K562 (cell line): ENCODE data around the gene BOD1L1. TPM values are rescaled to one million over a fixed set of nuclear protein-coding genes. Genes with fewer than 3 reads are reported as not detected.

ENCODE experiments used
- BACH1 ChIP-seq: fragments of 200-800 bp; sonication (Bioruptor generic); IDR thresholded peaks from 2 replicates; pipeline ENCODE4 v1.6.1; 2016; ENCODE audit warnings: missing genetic modification characterization, missing compliant biosample characterization
- CREB1 ChIP-seq, 2 experiments: sonication (generic) in 1 of 2; formaldehyde crosslinking in 1 of 2; IDR thresholded peaks; 2 replicates each; pipeline versions ENCODE4 v1.6.1 to v1.8.0; 2012 to 2022; ENCODE audit warnings: inconsistent platforms in 1 of 2, mild to moderate bottlenecking in 1 of 2, missing genetic modification reagents in 1 of 2, moderate library complexity in 1 of 2
- E2F5 ChIP-seq: sonication (generic); formaldehyde crosslinking; IDR thresholded peaks from 2 replicates; pipeline ENCODE4 v1.8.0; 2022; ENCODE audit warnings: mild to moderate bottlenecking, missing genetic modification reagents
- GATAD2A ChIP-seq: fragments of 450-650 bp; IDR thresholded peaks from 2 replicates; pipeline ENCODE4 v1.6.1; 2017
- IRF2 ChIP-seq: sonication (generic); formaldehyde crosslinking; IDR thresholded peaks from 2 replicates; pipeline ENCODE4 v1.8.1; 2022; ENCODE audit warnings: mild to moderate bottlenecking, missing genetic modification reagents
- NR1H2 ChIP-seq: sonication (generic); formaldehyde crosslinking; IDR thresholded peaks from 2 replicates; pipeline ENCODE4 v1.4.0; 2020; ENCODE audit warnings: mild to moderate bottlenecking, missing genetic modification reagents
- PTTG1 ChIP-seq: fragments of 450-650 bp; IDR thresholded peaks from 2 replicates; pipeline ENCODE4 v1.6.1; 2016; ENCODE audit warnings: low read depth, mild to moderate bottlenecking, missing genetic modification characterization, missing compliant biosample characterization
- RBM15 ChIP-seq: fragments of 200-400 bp; formaldehyde crosslinking; IDR thresholded peaks from 2 replicates; pipeline ENCODE4 v1.6.1; 2018; ENCODE audit warnings: mild to moderate bottlenecking, low read length, moderate library complexity; ENCODE audit not compliant: insufficient read depth
- ZBTB2 ChIP-seq: fragments of 450-650 bp; IDR thresholded peaks from 2 replicates; pipeline ENCODE4 v1.6.1; 2016; ENCODE audit warnings: antibody characterized with exemption
- ZBTB5 ChIP-seq: fragments of 450-650 bp; IDR thresholded peaks from 2 replicates; pipeline ENCODE4 v1.6.1; 2017; ENCODE audit warnings: antibody characterized with exemption
- ZEB2 ChIP-seq: fragments of 450-650 bp; IDR thresholded peaks from 2 replicates; pipeline ENCODE4 v1.6.1; 2016
- ZNF507 ChIP-seq: conservative IDR thresholded peaks from 2 replicates; pipeline ENCODE4 v1.6.1; 2017; ENCODE audit warnings: missing genetic modification characterization, missing compliant biosample characterization
- ZNF655 ChIP-seq: fragments of 250-450 bp; sonication (Bioruptor Pico); IDR thresholded peaks from 2 replicates; pipeline ENCODE4 v1.5.0; 2021
- ZNF707 ChIP-seq: fragments of 250-450 bp; sonication (Bioruptor Pico); conservative IDR thresholded peaks from 2 replicates; pipeline ENCODE4 v1.8.0; 2022; ENCODE audit warnings: inconsistent platforms, mild to moderate bottlenecking, moderate library complexity
- polyA plus RNA-seq, 8 experiments: library from polyadenylated mRNA; depleted of rRNA in 4 of 8; stranded (reverse) in 5 of 8; unstranded in 3 of 8; fragments of >200 nt; fragmentation: Nextera tagmentation in 2 of 8; fragmentation: Illumina TruSeq in 1 of 8; extraction: Ambion mirVana in 2 of 8; extraction: Trizol in 1 of 8; gene quantifications; 2 replicates each; pipeline versions ENCODE4 v1.2.1 to v1.2.3, GENCODE V29; 2011 to 2014; ENCODE audit warnings: inconsistent platforms in 1 of 8, missing spikeins in 1 of 8
- total RNA-seq, 7 experiments: library from RNA; depleted of rRNA in 6 of 7; stranded (reverse); fragments of >200 nt in 6 of 7; fragmentation: Illumina TruSeq in 2 of 7; extraction: Trizol in 2 of 7; gene quantifications; 2 replicates each; pipeline versions ENCODE4 v1.2.1 to v1.2.3, GENCODE V29; 2011 to 2021; ENCODE audit warnings: low replicate concordance in 1 of 7
- TF ChIP-seq, protein P1 (sequence below): fragments of 200-800 bp; sonication (Bioruptor generic); IDR thresholded peaks from 2 replicates; pipeline ENCODE4 v1.6.1; 2017; ENCODE audit warnings: missing genetic modification characterization, missing compliant biosample characterization
- TF ChIP-seq, protein P2 (sequence below): fragments of 250-450 bp; sonication (Bioruptor Pico); IDR thresholded peaks from 2 replicates; pipeline ENCODE4 v1.8.0; 2022; ENCODE audit warnings: inconsistent platforms, mild to moderate bottlenecking, moderate library complexity, borderline replicate concordance
- TF ChIP-seq, protein P3 (sequence below), 3 experiments: fragments of 200-800 bp in 1 of 3; sonication (Bioruptor generic) in 1 of 3; sonication (generic) in 1 of 3; formaldehyde crosslinking in 1 of 3; IDR thresholded peaks; 2 replicates each; pipeline versions ENCODE4 v1.6.1 to v1.8.0; 2016 to 2022; ENCODE audit warnings: mild to moderate bottlenecking in 2 of 3, missing compliant biosample characterization in 2 of 3, missing genetic modification characterization in 2 of 3, missing genetic modification reagents in 1 of 3

BOD1L1 gene
- total and polyA plus RNA-seq, 9 of the 15 experiments (the other 6 are each of a cell fraction or from before 2014, with no cell fraction given), result 4.8 to 23.2 (median 17.7) TPM

- TF ChIP-seq, protein P1, sequence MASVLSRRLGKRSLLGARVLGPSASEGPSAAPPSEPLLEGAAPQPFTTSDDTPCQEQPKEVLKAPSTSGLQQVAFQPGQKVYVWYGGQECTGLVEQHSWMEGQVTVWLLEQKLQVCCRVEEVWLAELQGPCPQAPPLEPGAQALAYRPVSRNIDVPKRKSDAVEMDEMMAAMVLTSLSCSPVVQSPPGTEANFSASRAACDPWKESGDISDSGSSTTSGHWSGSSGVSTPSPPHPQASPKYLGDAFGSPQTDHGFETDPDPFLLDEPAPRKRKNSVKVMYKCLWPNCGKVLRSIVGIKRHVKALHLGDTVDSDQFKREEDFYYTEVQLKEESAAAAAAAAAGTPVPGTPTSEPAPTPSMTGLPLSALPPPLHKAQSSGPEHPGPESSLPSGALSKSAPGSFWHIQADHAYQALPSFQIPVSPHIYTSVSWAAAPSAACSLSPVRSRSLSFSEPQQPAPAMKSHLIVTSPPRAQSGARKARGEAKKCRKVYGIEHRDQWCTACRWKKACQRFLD, result no peak
- TF ChIP-seq IRF2 (CRISPR knock-in tag), result no peak
- TF ChIP-seq, protein P2, sequence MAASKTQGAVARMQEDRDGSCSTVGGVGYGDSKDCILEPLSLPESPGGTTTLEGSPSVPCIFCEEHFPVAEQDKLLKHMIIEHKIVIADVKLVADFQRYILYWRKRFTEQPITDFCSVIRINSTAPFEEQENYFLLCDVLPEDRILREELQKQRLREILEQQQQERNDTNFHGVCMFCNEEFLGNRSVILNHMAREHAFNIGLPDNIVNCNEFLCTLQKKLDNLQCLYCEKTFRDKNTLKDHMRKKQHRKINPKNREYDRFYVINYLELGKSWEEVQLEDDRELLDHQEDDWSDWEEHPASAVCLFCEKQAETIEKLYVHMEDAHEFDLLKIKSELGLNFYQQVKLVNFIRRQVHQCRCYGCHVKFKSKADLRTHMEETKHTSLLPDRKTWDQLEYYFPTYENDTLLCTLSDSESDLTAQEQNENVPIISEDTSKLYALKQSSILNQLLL, result no peak
- TF ChIP-seq RBM15, result no peak
- TF ChIP-seq GATAD2A, result 0 out of 2 replicates have a peak, but pooled peaks have one; percentile 44
- TF ChIP-seq ZNF655 (CRISPR knock-in tag), result no peak
- TF ChIP-seq, protein P3, sequence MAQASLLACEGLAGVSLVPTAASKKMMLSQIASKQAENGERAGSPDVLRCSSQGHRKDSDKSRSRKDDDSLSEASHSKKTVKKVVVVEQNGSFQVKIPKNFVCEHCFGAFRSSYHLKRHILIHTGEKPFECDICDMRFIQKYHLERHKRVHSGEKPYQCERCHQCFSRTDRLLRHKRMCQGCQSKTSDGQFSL (CRISPR knock-in tag; IDR thresholded peaks at IDR 0.05), result no peak
- TF ChIP-seq, protein P3 (tag; IDR thresholded peaks at IDR 0.05), result no peak; a peak in 1 of 4 replicates
- no peak for TF ChIP-seq E2F5
- TF ChIP-seq ZBTB5, result no peak
- TF ChIP-seq CREB1 (IDR thresholded peaks at IDR 0.05), result no peak
- no peak for TF ChIP-seq CREB1 (CRISPR knock-in tag; IDR thresholded peaks at IDR 0.05)
- TF ChIP-seq ZEB2, result no peak
- no peak for TF ChIP-seq NR1H2 (CRISPR knock-in tag)
- TF ChIP-seq ZBTB2, result peak; percentile 51; the same call in 1 of the 2 replicates
- no peak for TF ChIP-seq ZNF707 (CRISPR knock-in tag)
- no peak for TF ChIP-seq ZNF507 (tag)
- no peak for TF ChIP-seq BACH1
- TF ChIP-seq PTTG1 (tag), result no peak
Observed at GRCh38 chr4:13544606-13545393, 82.7 kb downstream of the BOD1L1 start (continued).
